Loucy (cell line): ENCODE results near the gene CENPF.

Source experiments
- H2AFZ ChIP-seq: fragments of 200-600 bp; sonication (generic); 2 replicates; pipeline ENCODE4 v1.6.0; 2016; ENCODE audit warnings: antibody characterized with exemption, mild to moderate bottlenecking, low read length, moderate library complexity
- H3F3A ChIP-seq: fragments of 200-600 bp; 2 replicates; pipeline ENCODE4 v1.6.0; 2016; ENCODE audit warnings: antibody characterized with exemption, low read depth, mild to moderate bottlenecking
- H3K27me3 ChIP-seq: fragments of 200-600 bp; sonication (generic); 2 replicates; pipeline ENCODE4 v1.6.1; 2014; ENCODE audit warnings: low read length, mild to moderate bottlenecking; ENCODE audit not compliant: insufficient read depth, poor library complexity, severe bottlenecking
- H3K36me3 ChIP-seq: fragments of 200-600 bp; sonication (generic); 2 replicates; pipeline ENCODE4 v1.6.1; 2016; ENCODE audit warnings: low read length; ENCODE audit not compliant: insufficient read depth
- H3K4me1 ChIP-seq: fragments of 200-600 bp; sonication (generic); 2 replicates; pipeline ENCODE4 v1.5.1; 2014; ENCODE audit warnings: low read length, mild to moderate bottlenecking; ENCODE audit not compliant: insufficient read depth, poor library complexity, severe bottlenecking
- H3K4me2 ChIP-seq: fragments of 200-600 bp; sonication (generic); 2 replicates; pipeline ENCODE4 v1.6.0; 2014; ENCODE audit warnings: antibody characterized with exemption, low read length, low read depth, mild to moderate bottlenecking; ENCODE audit not compliant: poor library complexity, severe bottlenecking
- H3K4me3 ChIP-seq: fragments of 200-600 bp; sonication (generic); 2 replicates; pipeline ENCODE4 v1.5.1; 2014; ENCODE audit warnings: low read length, mild to moderate bottlenecking, mixed read lengths; ENCODE audit not compliant: poor library complexity, severe bottlenecking
- H3K79me2 ChIP-seq: fragments of 200-600 bp; sonication (generic); 2 replicates; pipeline ENCODE4 v1.6.1; 2014; ENCODE audit warnings: low read length; ENCODE audit not compliant: insufficient read depth
- H3K9ac ChIP-seq: fragments of 200-600 bp; sonication (generic); 2 replicates; pipeline ENCODE4 v1.6.0; 2014; ENCODE audit warnings: mild to moderate bottlenecking, low read depth, low read length, moderate library complexity; ENCODE audit not compliant: poor library complexity, severe bottlenecking
- H3K9me2 ChIP-seq: fragments of 200-600 bp; sonication (generic); replicated peaks from 2 replicates; pipeline ENCODE4 v1.6.1; 2016; ENCODE audit warnings: low read depth, low read length, mixed read lengths
- H3K9me3 ChIP-seq: fragments of 200-600 bp; sonication (generic); 2 replicates; pipeline ENCODE4 v1.6.1; 2014; ENCODE audit warnings: mild to moderate bottlenecking, antibody characterized with exemption, low read length, low read depth; ENCODE audit not compliant: insufficient read depth
- H4K20me1 ChIP-seq: fragments of 200-600 bp; sonication (generic); 2 replicates; pipeline ENCODE4 v1.6.0; 2014; ENCODE audit warnings: antibody characterized with exemption, low read length, mild to moderate bottlenecking; ENCODE audit not compliant: insufficient read depth, poor library complexity, severe bottlenecking
- CTCF ChIP-seq: fragments of 200-600 bp; sonication (generic); conservative IDR thresholded peaks from 2 replicates; pipeline ENCODE4 v1.5.1; 2014; ENCODE audit warnings: mild to moderate bottlenecking, antibody characterized with exemption, low read length
- EZH2phosphoT487 ChIP-seq: fragments of 200-600 bp; IDR thresholded peaks from 2 replicates; pipeline ENCODE4 v1.6.1; 2018; ENCODE audit warnings: antibody characterized with exemption, mild to moderate bottlenecking, moderate library complexity, borderline replicate concordance

The CENPF gene

GRCh38 chr1:214660190-214660589 is 57.2 kb downstream of the CENPF start:
- TF ChIP-seq CTCF (no peak), EZH2phosphoT487 (no peak)
- Histone ChIP-seq H2AFZ (no peak overlapping the region), H3K9ac (no peak overlapping the region), H3K79me2 (peaks cover 21% of the 10 kb centered on the region), H3K9me3 (no peaks in the 10 kb centered on the region), H3K27me3 (no peaks in the 10 kb centered on the region), H3K4me2 (no peak overlapping the region), H3K36me3 (peaks cover 99% of the 10 kb centered on the region), H3K4me1 (no peaks in the 10 kb centered on the region), H3F3A (no peaks in the 10 kb centered on the region), H4K20me1 (peaks cover 13% of the 10 kb centered on the region), H3K9me2 (no peaks in the 10 kb centered on the region), H3K4me3 (no peak overlapping the region)

- peaks cover 99% of the 10 kb centered on the region for H3K36me3 ChIP-seq
- H3K9me2 ChIP-seq = no peaks in the 10 kb centered on the region
- peaks cover 13% of the 10 kb centered on the region for H4K20me1 ChIP-seq
- no peaks in the 10 kb centered on the region for H3F3A ChIP-seq
- no peak overlapping the region for H3K4me2 ChIP-seq
- no peak overlapping the region for H3K4me3 ChIP-seq
- no peak overlapping the region for H2AFZ ChIP-seq
- no peaks in the 10 kb centered on the region for H3K4me1 ChIP-seq
- peaks cover 21% of the 10 kb centered on the region for H3K79me2 ChIP-seq
- H3K9me3 ChIP-seq = no peaks in the 10 kb centered on the region
- TF ChIP-seq EZH2phosphoT487 (no peak), CTCF (no peak)
- no peaks in the 10 kb centered on the region for H3K27me3 ChIP-seq
- H3K9ac ChIP-seq = no peak overlapping the region
These were observed 57.9 kb downstream of the CENPF start for GRCh38 chr1:214660900-214661299.

- H3K4me2 ChIP-seq = no peak overlapping the region
- H3F3A ChIP-seq = no peaks in the 10 kb centered on the region
- no peaks in the 10 kb centered on the region for H3K9me2 ChIP-seq
- H3K36me3 ChIP-seq = peaks cover 99% of the 10 kb centered on the region
- no peaks in the 10 kb centered on the region for H3K4me1 ChIP-seq
- no peaks in the 10 kb centered on the region for H3K27me3 ChIP-seq
- peaks cover 21% of the 10 kb centered on the region for H3K79me2 ChIP-seq
- H4K20me1 ChIP-seq = peaks cover 13% of the 10 kb centered on the region
- H3K9me3 ChIP-seq = no peaks in the 10 kb centered on the region
- TF ChIP-seq EZH2phosphoT487 (no peak), CTCF (no peak)
- H2AFZ ChIP-seq = no peak overlapping the region
- no peak overlapping the region for H3K9ac ChIP-seq
- H3K4me3 ChIP-seq = no peak overlapping the region
These were observed 59.3 kb downstream of the CENPF start for GRCh38 chr1:214662223-214662785.
